HepG2 (cell line): ENCODE measurements around the gene UBXN6. TPM values are rescaled to one million over a fixed set of nuclear protein-coding genes. Genes with fewer than 3 reads are reported as not detected.

Experiments
- ARID2 ChIP-seq: sonication (generic); formaldehyde crosslinking; IDR thresholded peaks from 2 replicates; pipeline ENCODE4 v1.8.1; 2022; ENCODE audit warnings: mild to moderate bottlenecking, missing genetic modification reagents, borderline replicate concordance
- ATF7-NPFF ChIP-seq: sonication (generic); formaldehyde crosslinking; IDR thresholded peaks from 2 replicates; pipeline ENCODE4 v1.8.1; 2023; ENCODE audit warnings: mild to moderate bottlenecking, low read depth, missing genetic modification reagents, moderate library complexity
- DPF2 ChIP-seq: sonication (generic); formaldehyde crosslinking; IDR thresholded peaks from 2 replicates; pipeline ENCODE4 v1.4.0; 2020; ENCODE audit warnings: mild to moderate bottlenecking, low read depth, missing genetic modification reagents, borderline replicate concordance
- GTF3A ChIP-seq: sonication (generic); formaldehyde crosslinking; conservative IDR thresholded peaks from 2 replicates; pipeline ENCODE4 v1.4.0; 2020; ENCODE audit warnings: mild to moderate bottlenecking, missing genetic modification reagents
- NFIC ChIP-seq: IDR thresholded peaks from 2 replicates; pipeline ENCODE4 v1.6.1; 2012; ENCODE audit warnings: mild to moderate bottlenecking, low read length, inconsistent platforms
- NFYB ChIP-seq: sonication (generic); formaldehyde crosslinking; IDR thresholded peaks from 2 replicates; pipeline ENCODE4 v1.4.0; 2020; ENCODE audit warnings: missing genetic modification reagents
- NR0B2 ChIP-seq: sonication (generic); formaldehyde crosslinking; IDR thresholded peaks from 2 replicates; pipeline ENCODE4 v1.4.0; 2020; ENCODE audit warnings: mild to moderate bottlenecking, missing genetic modification reagents
- PAX8 ChIP-seq: sonication (generic); formaldehyde crosslinking; IDR thresholded peaks from 2 replicates; pipeline ENCODE4 v1.8.0; 2022; ENCODE audit warnings: mild to moderate bottlenecking, missing genetic modification reagents, borderline replicate concordance
- RNF2 ChIP-seq: fragments of 450-650 bp; conservative IDR thresholded peaks from 2 replicates; pipeline ENCODE4 v1.6.1; 2016; ENCODE audit warnings: low read depth
- SAP130 ChIP-seq: IDR thresholded peaks from 2 replicates; pipeline ENCODE4 v1.6.1; 2016; ENCODE audit warnings: low read depth
- SP140L ChIP-seq: sonication (generic); formaldehyde crosslinking; IDR thresholded peaks from 2 replicates; pipeline ENCODE4 v1.4.0; 2020; ENCODE audit warnings: missing genetic modification reagents, borderline replicate concordance
- ZFP36L2 ChIP-seq: sonication (generic); formaldehyde crosslinking; IDR thresholded peaks from 2 replicates; pipeline ENCODE4 v1.4.0; 2020; ENCODE audit warnings: missing genetic modification reagents
- ZNF3 ChIP-seq: IDR thresholded peaks from 2 replicates; pipeline ENCODE4 v1.7.0; 2017; ENCODE audit warnings: inconsistent platforms
- ZNF770 ChIP-seq: sonication (generic); formaldehyde crosslinking; IDR thresholded peaks from 2 replicates; pipeline ENCODE4 v1.5.0; 2020; ENCODE audit warnings: mild to moderate bottlenecking, missing genetic modification reagents
- ZNF772 ChIP-seq: sonication (generic); formaldehyde crosslinking; IDR thresholded peaks from 2 replicates; pipeline ENCODE4 v1.5.0; 2020; ENCODE audit warnings: mild to moderate bottlenecking, missing genetic modification reagents
- ZSCAN20 ChIP-seq: sonication (generic); formaldehyde crosslinking; IDR thresholded peaks from 2 replicates; pipeline ENCODE4 v1.4.0; 2020; ENCODE audit warnings: missing genetic modification reagents, mild to moderate bottlenecking, borderline replicate concordance
- polyA plus RNA-seq, 8 experiments: library from polyadenylated mRNA; depleted of rRNA in 3 of 8; stranded (reverse) in 7 of 8; unstranded in 1 of 8; fragments of >200 nt; fragmentation: Illumina TruSeq in 4 of 8; extraction: Trizol in 4 of 8; gene quantifications; 2 replicates each; pipeline versions ENCODE4 v1.2.1 to v1.2.3, GENCODE V29; 2011 to 2016; ENCODE audit warnings: low read depth in 4 of 8, missing spikeins in 1 of 8, mixed read lengths in 1 of 8; ENCODE audit not compliant: insufficient read depth in 1 of 8
- total RNA-seq, 5 experiments: library from RNA; depleted of rRNA; stranded (reverse); fragments of >200 nt; fragmentation: Illumina TruSeq; extraction: Trizol; gene quantifications; 2 replicates each; pipeline ENCODE4 v1.2.3, GENCODE V29; 2016; ENCODE audit warnings: low read depth in 1 of 5
- TF ChIP-seq, protein P1 (sequence below): sonication (generic); formaldehyde crosslinking; IDR thresholded peaks from 2 replicates; pipeline ENCODE4 v1.8.0; 2022; ENCODE audit warnings: mild to moderate bottlenecking, missing genetic modification reagents; ENCODE audit not compliant: insufficient replicate concordance
- TF ChIP-seq, protein P2 (sequence below): sonication (generic); formaldehyde crosslinking; IDR thresholded peaks from 2 replicates; pipeline ENCODE4 v1.4.0; 2020; ENCODE audit warnings: missing genetic modification reagents, borderline replicate concordance
- TF ChIP-seq, protein P3 (sequence below): sonication (generic); formaldehyde crosslinking; conservative IDR thresholded peaks from 2 replicates; pipeline ENCODE4 v1.8.0; 2022; ENCODE audit warnings: mild to moderate bottlenecking, moderate library complexity, missing genetic modification reagents

Gene UBXN6
- total and polyA plus RNA-seq, 2 of the 13 experiments (the other 11 are each of a cell fraction or from before 2014, with no cell fraction given), result 34.9 to 35.5 TPM

- TF ChIP-seq SP140L (CRISPR knock-in tag) (no peak), ZNF3 (CRISPR knock-in tag) (no peak), ZNF770 (CRISPR knock-in tag) (no peak), ARID2 (no peak), NFIC (no peak), ZFP36L2 (CRISPR knock-in tag) (no peak), SAP130 (CRISPR knock-in tag) (peak; percentile 97), NR0B2 (CRISPR knock-in tag) (no peak), NFYB (peak; percentile 98), GTF3A (CRISPR knock-in tag) (no peak), PAX8 (CRISPR knock-in tag) (peak; percentile 42; the same call in 1 of the 2 replicates), RNF2 (peak; percentile 92; the same call in 1 of the 2 replicates), DPF2 (CRISPR knock-in tag) (no peak), ATF7-NPFF (CRISPR knock-in tag) (peak; percentile 69; the same call in 1 of the 2 replicates), ZSCAN20 (CRISPR knock-in tag) (no peak), ZNF772 (CRISPR knock-in tag) (no peak; the same call in 1 of the 2 replicates)
- TF ChIP-seq, protein P1, sequence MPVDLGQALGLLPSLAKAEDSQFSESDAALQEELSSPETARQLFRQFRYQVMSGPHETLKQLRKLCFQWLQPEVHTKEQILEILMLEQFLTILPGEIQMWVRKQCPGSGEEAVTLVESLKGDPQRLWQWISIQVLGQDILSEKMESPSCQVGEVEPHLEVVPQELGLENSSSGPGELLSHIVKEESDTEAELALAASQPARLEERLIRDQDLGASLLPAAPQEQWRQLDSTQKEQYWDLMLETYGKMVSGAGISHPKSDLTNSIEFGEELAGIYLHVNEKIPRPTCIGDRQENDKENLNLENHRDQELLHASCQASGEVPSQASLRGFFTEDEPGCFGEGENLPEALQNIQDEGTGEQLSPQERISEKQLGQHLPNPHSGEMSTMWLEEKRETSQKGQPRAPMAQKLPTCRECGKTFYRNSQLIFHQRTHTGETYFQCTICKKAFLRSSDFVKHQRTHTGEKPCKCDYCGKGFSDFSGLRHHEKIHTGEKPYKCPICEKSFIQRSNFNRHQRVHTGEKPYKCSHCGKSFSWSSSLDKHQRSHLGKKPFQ, result no peak
- TF ChIP-seq, protein P2, sequence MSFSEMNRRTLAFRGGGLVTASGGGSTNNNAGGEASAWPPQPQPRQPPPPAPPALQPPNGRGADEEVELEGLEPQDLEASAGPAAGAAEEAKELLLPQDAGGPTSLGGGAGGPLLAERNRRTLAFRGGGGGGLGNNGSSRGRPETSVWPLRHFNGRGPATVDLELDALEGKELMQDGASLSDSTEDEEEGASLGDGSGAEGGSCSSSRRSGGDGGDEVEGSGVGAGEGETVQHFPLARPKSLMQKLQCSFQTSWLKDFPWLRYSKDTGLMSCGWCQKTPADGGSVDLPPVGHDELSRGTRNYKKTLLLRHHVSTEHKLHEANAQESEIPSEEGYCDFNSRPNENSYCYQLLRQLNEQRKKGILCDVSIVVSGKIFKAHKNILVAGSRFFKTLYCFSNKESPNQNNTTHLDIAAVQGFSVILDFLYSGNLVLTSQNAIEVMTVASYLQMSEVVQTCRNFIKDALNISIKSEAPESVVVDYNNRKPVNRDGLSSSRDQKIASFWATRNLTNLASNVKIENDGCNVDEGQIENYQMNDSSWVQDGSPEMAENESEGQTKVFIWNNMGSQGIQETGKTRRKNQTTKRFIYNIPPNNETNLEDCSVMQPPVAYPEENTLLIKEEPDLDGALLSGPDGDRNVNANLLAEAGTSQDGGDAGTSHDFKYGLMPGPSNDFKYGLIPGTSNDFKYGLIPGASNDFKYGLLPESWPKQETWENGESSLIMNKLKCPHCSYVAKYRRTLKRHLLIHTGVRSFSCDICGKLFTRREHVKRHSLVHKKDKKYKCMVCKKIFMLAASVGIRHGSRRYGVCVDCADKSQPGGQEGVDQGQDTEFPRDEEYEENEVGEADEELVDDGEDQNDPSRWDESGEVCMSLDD, result 0 out of 2 replicates have a peak, but pooled peaks have one; percentile 17
- TF ChIP-seq, protein P3, sequence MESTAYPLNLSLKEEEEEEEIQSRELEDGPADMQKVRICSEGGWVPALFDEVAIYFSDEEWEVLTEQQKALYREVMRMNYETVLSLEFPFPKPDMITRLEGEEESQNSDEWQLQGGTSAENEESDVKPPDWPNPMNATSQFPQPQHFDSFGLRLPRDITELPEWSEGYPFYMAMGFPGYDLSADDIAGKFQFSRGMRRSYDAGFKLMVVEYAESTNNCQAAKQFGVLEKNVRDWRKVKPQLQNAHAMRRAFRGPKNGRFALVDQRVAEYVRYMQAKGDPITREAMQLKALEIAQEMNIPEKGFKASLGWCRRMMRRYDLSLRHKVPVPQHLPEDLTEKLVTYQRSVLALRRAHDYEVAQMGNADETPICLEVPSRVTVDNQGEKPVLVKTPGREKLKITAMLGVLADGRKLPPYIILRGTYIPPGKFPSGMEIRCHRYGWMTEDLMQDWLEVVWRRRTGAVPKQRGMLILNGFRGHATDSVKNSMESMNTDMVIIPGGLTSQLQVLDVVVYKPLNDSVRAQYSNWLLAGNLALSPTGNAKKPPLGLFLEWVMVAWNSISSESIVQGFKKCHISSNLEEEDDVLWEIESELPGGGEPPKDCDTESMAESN (CRISPR knock-in tag), result peak; percentile 86
Observed at GRCh38 chr19:4402171-4403004, 55.2 kb downstream of the UBXN6 start, which contains the start of gene CHAF1A (continued).
